K562 treated with DMSO at 1 percent for 48 hours (cell line): ENCODE results near the gene TUBB1. TPM values are rescaled to one million over a fixed set of nuclear protein-coding genes. Genes with fewer than 3 reads are reported as not detected.

ENCODE experiments used
- total RNA-seq: library from RNA; unstranded; fragments of 300-600 nt; gene quantifications from 2 replicates; pipeline ENCODE4 v1.2.3, GENCODE V29; 2022; ENCODE audit warnings: low replicate concordance; ENCODE audit errors: extremely low read depth

The TUBB1 gene
- total RNA-seq, result not detected in 2 replicates

GRCh38 chr20:59019217-59019616 lies at the start of gene TUBB1:
Gene TUBB1 (plus strand): TSS chr20:59019429. CDS start chr20:59019523, 94 bp downstream.

DNA sequence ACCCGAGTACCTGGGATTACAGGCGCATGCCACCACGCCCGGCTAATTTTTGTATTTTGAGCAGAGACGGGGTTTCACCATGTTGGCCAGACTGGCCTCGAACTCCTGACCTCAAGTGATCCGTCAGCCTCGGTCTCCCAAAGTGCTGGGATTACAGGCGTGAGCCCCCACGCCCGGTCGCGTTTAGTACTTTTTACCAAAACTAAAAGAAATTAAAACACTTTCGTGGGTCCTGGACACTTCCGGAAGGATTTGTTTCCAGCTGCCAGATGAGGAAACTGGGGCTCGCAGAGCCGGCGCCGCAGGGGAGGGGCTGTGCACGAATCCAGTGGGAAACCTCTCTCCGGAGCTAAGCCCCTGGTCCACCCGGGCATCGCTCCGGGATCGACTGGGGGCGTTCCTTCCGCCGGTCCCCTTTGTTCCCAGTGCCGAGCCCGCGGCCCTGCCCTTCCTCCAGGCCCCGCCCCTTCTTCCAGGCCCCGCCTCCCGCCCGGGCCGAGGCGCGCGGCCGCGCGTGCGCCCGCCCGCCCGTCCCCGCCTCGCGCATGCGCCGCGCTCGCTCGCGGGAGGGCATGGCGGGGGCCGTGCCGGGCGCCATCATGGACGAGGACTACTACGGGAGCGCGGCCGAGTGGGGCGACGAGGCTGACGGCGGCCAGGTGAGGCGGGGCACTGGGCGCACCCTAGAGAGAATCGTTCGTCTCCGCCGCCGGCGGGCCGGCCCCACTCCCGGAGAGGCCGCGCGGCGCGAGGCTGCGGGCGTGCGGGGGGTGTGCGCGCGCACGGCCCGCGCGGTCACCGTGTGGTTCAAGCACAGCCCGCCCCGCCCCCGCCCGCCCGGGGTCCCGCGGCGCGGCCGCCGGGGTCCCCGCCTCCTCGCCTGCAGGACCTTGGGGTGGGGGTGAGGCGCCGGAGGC lies 38.3 kb upstream of the TUBB1 start, which contains the start of gene NELFCD:
Gene NELFCD (plus strand): TSS at position 546 of the 917 bp plus-strand sequence. CDS start 54 bp downstream, at position 600.

DNA sequence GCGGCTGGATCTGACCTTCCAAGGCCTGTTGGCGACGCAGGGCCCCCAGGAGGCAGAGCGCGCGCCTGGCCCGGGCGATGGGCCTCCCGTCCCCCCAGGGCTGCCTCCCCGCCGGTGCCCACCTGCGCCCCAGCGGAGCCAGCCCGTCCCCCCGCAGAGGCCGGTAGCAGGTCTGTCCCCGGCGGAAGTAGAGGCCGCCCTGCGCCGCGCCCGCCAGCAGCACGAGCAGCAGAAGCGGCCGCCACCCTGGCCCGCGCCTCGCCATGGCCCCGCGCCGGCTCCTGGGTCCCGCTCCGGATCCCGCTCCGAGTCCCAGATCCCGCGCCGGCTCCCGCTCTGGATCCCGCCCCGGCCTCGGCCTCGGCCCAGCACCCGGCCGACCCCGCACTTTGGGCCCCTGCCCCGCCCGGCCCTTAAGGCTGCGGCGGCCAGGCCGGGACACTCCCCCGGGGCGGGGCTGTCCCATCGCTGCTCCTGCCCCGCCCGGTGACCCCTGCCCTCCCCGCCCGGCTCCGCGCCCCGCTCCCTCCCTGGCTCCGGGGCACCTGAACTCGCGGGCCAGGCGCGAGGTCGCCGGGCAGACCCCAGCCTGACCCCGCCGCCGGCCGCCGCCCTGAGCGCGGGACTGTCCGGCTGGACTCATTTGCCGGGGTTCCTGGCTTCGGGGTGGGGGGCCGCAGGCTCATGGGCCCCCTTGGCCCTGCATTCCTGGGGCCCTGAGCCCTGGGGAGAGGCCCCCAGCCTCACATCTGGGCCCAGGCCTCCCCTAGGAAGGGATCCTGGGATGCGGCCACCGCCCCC lies 12.2 kb upstream of the TUBB1 start, which contains the start of gene CTSZ:
Gene CTSZ (minus strand): TSS at position 391 of the 801 bp plus-strand sequence. CDS start 126 bp downstream, at position 265.

DNA sequence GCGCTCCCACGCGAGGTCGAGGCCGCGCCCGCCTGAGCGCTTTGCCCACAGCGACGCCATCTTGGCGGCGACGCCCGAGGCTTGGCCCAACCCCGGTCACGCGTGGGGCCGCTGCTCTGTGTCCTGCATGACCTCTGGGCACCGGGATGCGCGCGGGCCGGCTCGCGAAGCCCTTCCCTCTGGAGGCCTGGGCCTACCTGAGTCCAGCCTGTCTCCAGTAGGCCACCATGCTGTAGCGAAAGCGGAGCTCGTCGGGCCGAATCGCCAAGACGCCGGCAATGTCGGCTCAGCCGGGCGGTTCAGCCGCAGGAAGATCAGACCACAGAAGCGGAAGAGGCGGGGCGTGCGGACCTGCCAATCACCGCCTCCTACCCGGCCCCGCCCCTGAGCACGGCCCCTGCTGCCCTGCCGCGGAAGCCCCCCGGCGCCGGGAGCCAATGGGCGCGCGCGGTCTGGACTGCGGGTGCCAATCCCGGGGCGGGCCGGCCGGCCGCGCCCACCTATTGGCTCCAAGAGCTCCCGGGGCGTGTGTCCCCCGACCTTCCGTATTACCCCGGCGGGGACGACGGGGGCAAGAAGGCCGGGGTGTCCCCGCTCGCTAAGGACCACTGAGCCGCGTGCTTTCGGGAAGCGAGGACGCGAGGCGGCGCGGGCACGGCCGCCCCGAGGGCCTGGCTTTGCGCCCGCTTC lies 12.9 kb downstream of the TUBB1 start, which contains the start of gene ATP5F1E:
Gene ATP5F1E (minus strand): TSS at position 313 of the 690 bp plus-strand sequence. CDS start 84 bp downstream, at position 229.

GRCh38 chr20:59042151-59042795 lies 23.0 kb downstream of the TUBB1 start, which contains the start of gene PRELID3B:
Gene PRELID3B (minus strand): TSS chr20:59042786. CDS start chr20:59042730, 56 bp downstream.

Other genes starting within 250 kb of the TUBB1 start
- gene GNAS-AS1, start 168.5 kb upstream of the TUBB1 start, total RNA-seq, result not detected in 2 replicates
- gene GNAS, start 166.7 kb upstream of the TUBB1 start, total RNA-seq, result 466 and 817 TPM in 2 replicates
- not detected in 2 replicates for gene NELFCD, start 38.2 kb upstream of the TUBB1 start, total RNA-seq
- gene CTSZ, start 12.2 kb upstream of the TUBB1 start, total RNA-seq, result not detected in 2 replicates
- not detected in 2 replicates for gene ATP5F1E, start 12.9 kb downstream of the TUBB1 start, total RNA-seq
- gene PRELID3B, start 23.4 kb downstream of the TUBB1 start, total RNA-seq, result not detected in 2 replicates
- gene ZNF831, start 144.4 kb downstream of the TUBB1 start, total RNA-seq, result not detected in 2 replicates